ENCODE results near the gene SIGLEC11. TPM values are rescaled to one million over a fixed set of nuclear protein-coding genes. Genes with fewer than 3 reads are reported as not detected.

Gene SIGLEC11
- total RNA-seq, 1 experiment from 2014 or later = not detected

- H3K9me3 ChIP-seq (ENCODE audit: low read depth, low read length, poor library complexity, severe bottlenecking) = no peaks in the 10 kb centered on the region
- intact Hi-C loops (cut with micrococcal nuclease; ENCODE audit: unreplicated experiment) = no loop called here
- no peak overlapping the region for H3K4me3 ChIP-seq (ENCODE audit: low read depth, low read length, poor library complexity, severe bottlenecking)
- DNase-seq (ENCODE audit: low spot score) = no peak
- CTCF ChIA-PET = no interaction called here
- POLR2A ChIA-PET (ENCODE audit: low non-redundant PET) = no interaction called here
- no TSS peak for BruUV-seq (replicated peaks)
- H3K27ac ChIP-seq (ENCODE audit: low read depth, low read length, poor library complexity, severe bottlenecking) = no peak overlapping the region
- TF ChIP-seq EZH2 (IDR thresholded peaks at IDR 0.05; ENCODE audit: borderline replicate concordance, low read depth, low read length, poor library complexity, severe bottlenecking) (no peak), CTCF (conservative IDR thresholded peaks at IDR 0.05; ENCODE audit: low read depth, low read length) (no peak)
- no peaks in the 10 kb centered on the region for H3K27me3 ChIP-seq (replicated peaks; ENCODE audit: insufficient read depth, low read depth, low read length, poor library complexity)
- H3K4me1 ChIP-seq (ENCODE audit: insufficient read depth, low read length, poor library complexity, severe bottlenecking) = no peaks in the 10 kb centered on the region
- H3K36me3 ChIP-seq (ENCODE audit: insufficient read depth, low read length, poor library complexity, severe bottlenecking) = no peaks in the 10 kb centered on the region
Measured at GRCh38 chr19:49954092-49954829, 6.7 kb downstream of the SIGLEC11 start.

GRCh38 chr19:49953416-49953815, 7.6 kb downstream of the SIGLEC11 start:
- H3K4me1 ChIP-seq (ENCODE audit: insufficient read depth, low read length, poor library complexity, severe bottlenecking) = no peaks in the 10 kb centered on the region
- BruUV-seq (replicated peaks) = no TSS peak
- no peaks in the 10 kb centered on the region for H3K27me3 ChIP-seq (replicated peaks; ENCODE audit: insufficient read depth, low read depth, low read length, poor library complexity)
- no peaks in the 10 kb centered on the region for H3K36me3 ChIP-seq (ENCODE audit: insufficient read depth, low read length, poor library complexity, severe bottlenecking)
- intact Hi-C loops (cut with micrococcal nuclease; ENCODE audit: unreplicated experiment) = no loop called here
- no peak overlapping the region for H3K27ac ChIP-seq (ENCODE audit: low read depth, low read length, poor library complexity, severe bottlenecking)
- CTCF ChIA-PET = no interaction called here
- no peak for DNase-seq (ENCODE audit: low spot score)
- TF ChIP-seq CTCF (conservative IDR thresholded peaks at IDR 0.05; ENCODE audit: low read depth, low read length) (no peak), EZH2 (IDR thresholded peaks at IDR 0.05; ENCODE audit: borderline replicate concordance, low read depth, low read length, poor library complexity, severe bottlenecking) (no peak)
- no peak overlapping the region for H3K4me3 ChIP-seq (ENCODE audit: low read depth, low read length, poor library complexity, severe bottlenecking)
- POLR2A ChIA-PET (ENCODE audit: low non-redundant PET) = no interaction called here
- H3K9me3 ChIP-seq (ENCODE audit: low read depth, low read length, poor library complexity, severe bottlenecking) = no peaks in the 10 kb centered on the region

- no TSS peak for BruUV-seq (replicated peaks)
- Histone ChIP-seq H3K36me3 (ENCODE audit: insufficient read depth, low read length, poor library complexity, severe bottlenecking) (no peaks in the 10 kb centered on the region), H3K27ac (ENCODE audit: low read depth, low read length, poor library complexity, severe bottlenecking) (no peak overlapping the region), H3K4me1 (ENCODE audit: insufficient read depth, low read length, poor library complexity, severe bottlenecking) (no peaks in the 10 kb centered on the region), H3K9me3 (ENCODE audit: low read depth, low read length, poor library complexity, severe bottlenecking) (no peaks in the 10 kb centered on the region), H3K27me3 (replicated peaks; ENCODE audit: insufficient read depth, low read depth, low read length, poor library complexity) (no peaks in the 10 kb centered on the region), H3K4me3 (ENCODE audit: low read depth, low read length, poor library complexity, severe bottlenecking) (no peak overlapping the region)
- POLR2A ChIA-PET (ENCODE audit: low non-redundant PET) = no interaction called here
- TF ChIP-seq EZH2 (IDR thresholded peaks at IDR 0.05; ENCODE audit: borderline replicate concordance, low read depth, low read length, poor library complexity, severe bottlenecking) (no peak), CTCF (conservative IDR thresholded peaks at IDR 0.05; ENCODE audit: low read depth, low read length) (no peak)
- CTCF ChIA-PET = no interaction called here
- no peak for DNase-seq (ENCODE audit: low spot score)
- intact Hi-C loops (cut with micrococcal nuclease; ENCODE audit: unreplicated experiment) = no loop called here
Measured at GRCh38 chr19:49952906-49953305, 8.1 kb downstream of the SIGLEC11 start.
